Activated B cell treated with CpG ODN at 0.5 μM for 24 hours (primary cell): ENCODE results near the gene HSPA12B. TPM values are rescaled to one million over a fixed set of nuclear protein-coding genes. Genes with fewer than 3 reads are reported as not detected.

Experiments
- ATAC-seq: fragments of 200-7000 bp; cut with Tn5 transposase; one replicate; pipeline ENCODE4 v1.10.0; 2021; ENCODE audit warnings: low read depth, mild to moderate bottlenecking, moderate library complexity
- CTCF ChIA-PET: fragments of 350-600 bp; sonication (Branson Sonifier 250); formaldehyde crosslinking; loops from one replicate; lab custom pipeline; 2021; ENCODE audit warnings: antibody characterized with exemption; lab: Charles Lee
- POLR2A ChIA-PET: fragments of 350-600 bp; sonication (Branson Sonifier 250); formaldehyde crosslinking; loops from one replicate; lab custom pipeline; 2021; ENCODE audit warnings: antibody characterized with exemption; lab: Charles Lee
- DNase-seq: peaks from one replicate; pipeline ENCODE4 v3.0.0; 2022
- H3K27ac Mint-ChIP-seq: one replicate; pipeline ENCODE4 v1.8.0; 2020; ENCODE audit warnings: mixed read lengths
- H3K27me3 Mint-ChIP-seq: one replicate; pipeline ENCODE4 v1.8.0; 2021; ENCODE audit warnings: mixed read lengths
- H3K36me3 Mint-ChIP-seq: one replicate; pipeline ENCODE4 v1.8.0; 2021; ENCODE audit warnings: low read depth, mixed read lengths
- H3K4me1 Mint-ChIP-seq: one replicate; pipeline ENCODE4 v1.8.0; 2021; ENCODE audit warnings: mixed read lengths
- H3K4me3 Mint-ChIP-seq: one replicate; pipeline ENCODE4 v1.8.0; 2020; ENCODE audit warnings: mild to moderate bottlenecking, mixed read lengths
- H3K9me3 Mint-ChIP-seq: one replicate; pipeline ENCODE4 v1.8.0; 2020; ENCODE audit warnings: mixed read lengths
- intact Hi-C: fragments of 100-400 bp; cut with micrococcal nuclease; formaldehyde crosslinking; loops from one replicate; pipeline ENCODE4 v1.15.1; 2024
- total RNA-seq: library from RNA; stranded (reverse); gene quantifications from 2 replicates; pipeline ENCODE4 v1.2.3, GENCODE V29; 2022
- TF ChIP-seq, protein P1 (sequence below): fragments of 200-600 bp; IDR thresholded peaks from one replicate; pipeline ENCODE4 v1.8.0; 2022; ENCODE audit warnings: antibody characterized with exemption, mild to moderate bottlenecking

Gene HSPA12B
- total RNA-seq, 1 donor from 2014 or later, result not detected

DNA sequence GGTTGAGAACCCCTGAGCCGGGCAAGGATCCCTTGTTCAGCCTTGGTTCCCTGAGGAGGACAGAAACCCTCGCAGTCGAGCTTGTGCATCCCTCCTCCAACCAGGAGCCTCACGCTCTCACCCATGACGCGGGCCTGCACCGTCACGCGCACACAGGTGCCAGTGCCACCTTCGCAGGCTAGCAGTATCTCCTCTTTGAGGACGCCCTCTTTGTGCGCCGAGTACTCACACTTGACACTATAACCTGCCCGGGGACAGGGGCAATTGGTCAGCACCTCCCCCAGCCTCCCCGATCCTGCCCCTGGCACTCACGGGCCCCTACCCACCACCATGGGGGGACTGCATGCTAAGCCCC lies 21.8 kb downstream of the HSPA12B start:
- no peak overlapping the region for H3K27ac Mint-ChIP-seq

DNA sequence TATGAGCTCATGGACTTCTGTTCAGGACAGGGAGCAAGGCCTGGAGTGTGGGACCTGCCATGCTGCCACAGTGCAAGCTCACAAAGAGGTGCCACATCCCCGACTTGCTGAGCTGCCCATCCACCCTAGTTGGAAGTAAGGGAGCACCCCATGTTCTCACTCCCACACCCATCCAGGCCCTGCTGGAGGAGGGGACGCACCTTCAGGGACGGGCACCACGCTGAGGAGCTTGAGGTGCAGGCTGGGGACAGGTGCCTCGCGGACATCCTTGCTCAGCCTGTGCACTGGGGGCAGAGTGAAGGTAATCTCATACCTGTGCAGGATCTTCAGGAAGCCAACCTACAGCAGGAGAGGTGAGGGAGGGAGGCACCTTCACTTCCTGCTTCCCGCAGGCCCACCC lies 22.8 kb downstream of the HSPA12B start:
- no peak for DNase-seq
- POLR2A ChIA-PET, result interaction anchor here (1.1 to 1.5 kb wide), 2 partner anchors 13 to 65 kb away, joined by 4 to 6 read pairs; partner anchors contain the start of genes ADISSP and AP5S1
- Mint-ChIP-seq H3K36me3 (peaks cover 18% of the 10 kb centered on the region), H3K27me3 (no peaks in the 10 kb centered on the region), H3K4me3 (no peak overlapping the region), H3K4me1 (peaks cover 11% of the 10 kb centered on the region), H3K27ac (no peak overlapping the region), H3K9me3 (no peaks in the 10 kb centered on the region)
- ATAC-seq, result no peak
- TF ChIP-seq, protein P1, sequence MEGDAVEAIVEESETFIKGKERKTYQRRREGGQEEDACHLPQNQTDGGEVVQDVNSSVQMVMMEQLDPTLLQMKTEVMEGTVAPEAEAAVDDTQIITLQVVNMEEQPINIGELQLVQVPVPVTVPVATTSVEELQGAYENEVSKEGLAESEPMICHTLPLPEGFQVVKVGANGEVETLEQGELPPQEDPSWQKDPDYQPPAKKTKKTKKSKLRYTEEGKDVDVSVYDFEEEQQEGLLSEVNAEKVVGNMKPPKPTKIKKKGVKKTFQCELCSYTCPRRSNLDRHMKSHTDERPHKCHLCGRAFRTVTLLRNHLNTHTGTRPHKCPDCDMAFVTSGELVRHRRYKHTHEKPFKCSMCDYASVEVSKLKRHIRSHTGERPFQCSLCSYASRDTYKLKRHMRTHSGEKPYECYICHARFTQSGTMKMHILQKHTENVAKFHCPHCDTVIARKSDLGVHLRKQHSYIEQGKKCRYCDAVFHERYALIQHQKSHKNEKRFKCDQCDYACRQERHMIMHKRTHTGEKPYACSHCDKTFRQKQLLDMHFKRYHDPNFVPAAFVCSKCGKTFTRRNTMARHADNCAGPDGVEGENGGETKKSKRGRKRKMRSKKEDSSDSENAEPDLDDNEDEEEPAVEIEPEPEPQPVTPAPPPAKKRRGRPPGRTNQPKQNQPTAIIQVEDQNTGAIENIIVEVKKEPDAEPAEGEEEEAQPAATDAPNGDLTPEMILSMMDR, result no peak
- CTCF ChIA-PET, result interaction anchor here (1.0 to 5.5 kb wide), 2 partner anchors 12 to 100 kb away, joined by 3 to 32 read pairs; partner anchors contain the start of gene ADISSP
- intact Hi-C loops, result no loop called here

More for the DNA sequence above, 21.8 kb downstream of the HSPA12B start:
- Mint-ChIP-seq H3K27me3 (no peaks in the 10 kb centered on the region), H3K4me3 (no peak overlapping the region), H3K9me3 (no peaks in the 10 kb centered on the region), H3K4me1 (peaks cover 11% of the 10 kb centered on the region), H3K36me3 (peaks cover 14% of the 10 kb centered on the region)
- TF ChIP-seq, protein P1, result no peak
- POLR2A ChIA-PET, result interaction anchor here (1.1 to 1.5 kb wide), 2 partner anchors 14 to 66 kb away, joined by 4 to 6 read pairs; partner anchors contain the start of genes ADISSP and AP5S1
- DNase-seq (no peak), ATAC-seq (no peak)
- intact Hi-C loops, result no loop called here
- CTCF ChIA-PET, result interaction anchor here (2.1 to 5.5 kb wide), 2 partner anchors 10 to 13 kb away, joined by 7 to 32 read pairs; partner anchors contain the start of gene ADISSP

DNA sequence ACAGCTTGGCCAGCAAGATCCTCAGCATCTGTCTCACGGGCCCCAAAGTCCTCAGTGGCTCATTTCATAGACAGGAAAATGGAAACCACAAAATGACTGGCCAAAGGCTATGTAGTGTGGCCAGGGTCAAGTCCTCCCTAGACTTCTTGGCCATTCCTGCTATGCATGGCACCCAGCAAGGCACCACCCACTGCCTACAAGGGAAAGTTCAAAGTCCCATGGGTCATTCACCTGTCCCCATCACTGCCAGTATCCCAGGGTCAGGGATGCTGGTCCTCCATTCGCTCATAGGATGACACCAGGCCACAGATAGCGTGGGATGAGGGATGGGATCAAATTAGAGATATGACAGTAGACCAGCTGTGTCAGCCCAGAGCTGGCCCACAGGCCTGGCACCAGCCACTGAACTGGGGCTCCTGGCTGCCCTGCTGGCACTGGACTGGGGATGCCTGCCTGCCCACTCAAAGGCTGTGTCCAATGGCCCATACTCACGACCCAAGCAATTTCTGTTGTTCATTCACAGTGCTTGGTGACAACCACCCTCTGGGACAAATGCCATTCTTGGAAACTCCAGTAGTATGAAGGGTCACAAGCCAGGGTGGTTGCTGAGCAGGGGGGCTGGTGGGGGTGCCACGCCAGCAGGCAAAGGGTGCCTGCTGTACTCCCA lies 23.5 kb downstream of the HSPA12B start:
- TF ChIP-seq, protein P1, result no peak
- Mint-ChIP-seq H3K4me1 (peaks cover 12% of the 10 kb centered on the region), H3K36me3 (peaks cover 18% of the 10 kb centered on the region), H3K27ac (no peak overlapping the region), H3K4me3 (no peak overlapping the region), H3K27me3 (no peaks in the 10 kb centered on the region), H3K9me3 (no peaks in the 10 kb centered on the region)
- DNase-seq (no peak), ATAC-seq (no peak)
- ChIA-PET POLR2A (interaction anchor here (1.4 kb wide), 1 partner anchor 13 kb away, joined by 4 read pairs; no protein-coding TSS in a partner anchor), CTCF (interaction anchor here (1.0 to 5.5 kb wide), 3 partner anchors 12 to 100 kb away, joined by 3 to 32 read pairs (median 5); partner anchors contain the start of gene ADISSP)
- intact Hi-C loops, result no loop called here

DNA sequence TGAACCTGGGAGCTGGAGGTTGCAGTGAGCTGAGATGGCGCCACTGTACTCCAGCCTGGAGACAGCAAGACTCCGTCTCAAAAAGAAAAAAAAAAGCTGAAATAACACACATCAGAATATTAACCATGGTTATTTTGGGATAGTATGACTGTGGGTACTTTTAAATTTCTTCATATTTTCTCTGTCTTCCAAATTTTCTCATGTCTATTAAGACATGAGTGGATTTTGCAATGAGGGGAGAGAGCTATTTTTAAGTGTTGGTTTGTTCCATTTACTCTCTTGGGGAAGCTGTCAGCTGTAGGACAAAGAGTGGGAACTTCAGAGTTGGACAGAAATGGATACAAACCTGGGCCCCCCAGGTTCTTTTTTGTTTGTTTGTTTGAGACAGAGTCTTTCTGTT lies 24.8 kb downstream of the HSPA12B start:
- no peak overlapping the region for H3K4me3 Mint-ChIP-seq
- H3K9me3 Mint-ChIP-seq, result no peaks in the 10 kb centered on the region
- CTCF ChIA-PET, result interaction anchor here (1.7 kb wide), 1 partner anchor 11 kb away, joined by 5 read pairs; no protein-coding TSS in a partner anchor
- H3K4me1 Mint-ChIP-seq, result peaks cover 16% of the 10 kb centered on the region
- no peaks in the 10 kb centered on the region for H3K27me3 Mint-ChIP-seq
- POLR2A ChIA-PET, result interaction anchor here (1.4 kb wide), 1 partner anchor 11 kb away, joined by 4 read pairs; no protein-coding TSS in a partner anchor
- intact Hi-C loops, result no loop called here
- ATAC-seq (no peak), DNase-seq (no peak)
- no peak overlapping the region for H3K27ac Mint-ChIP-seq
- H3K36me3 Mint-ChIP-seq, result peaks cover 23% of the 10 kb centered on the region
- TF ChIP-seq, protein P1, result no peak

DNA sequence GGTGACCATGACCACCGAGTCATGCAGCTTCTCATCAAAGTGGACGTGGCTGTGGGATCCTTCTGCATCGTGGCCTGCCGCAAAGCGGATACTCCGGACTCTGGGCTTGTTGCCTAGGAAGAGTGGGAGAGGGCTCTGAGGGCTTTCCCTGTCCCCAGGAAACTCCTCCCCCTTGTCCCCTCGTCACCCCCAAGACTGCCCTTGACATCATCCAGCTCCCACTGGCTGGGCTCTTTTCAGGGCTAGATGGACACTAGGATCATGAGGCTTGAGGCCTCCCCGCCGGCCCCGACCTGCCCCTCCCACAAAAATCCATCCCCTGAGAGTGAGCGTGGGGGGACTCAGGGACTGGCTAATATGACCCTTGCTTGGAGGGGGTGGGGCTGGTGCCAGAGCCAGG lies 26.1 kb downstream of the HSPA12B start:
- ATAC-seq (no peak), DNase-seq (no peak)
- H3K36me3 Mint-ChIP-seq, result peaks cover 21% of the 10 kb centered on the region
- H3K4me1 Mint-ChIP-seq, result peaks cover 11% of the 10 kb centered on the region
- CTCF ChIA-PET, result no interaction called here
- no peaks in the 10 kb centered on the region for H3K9me3 Mint-ChIP-seq
- intact Hi-C loops, result no loop called here
- TF ChIP-seq, protein P1, result no peak
- H3K27ac Mint-ChIP-seq, result no peak overlapping the region
- no peak overlapping the region for H3K4me3 Mint-ChIP-seq
- POLR2A ChIA-PET, result no interaction called here
- no peaks in the 10 kb centered on the region for H3K27me3 Mint-ChIP-seq
